Liver (tissue), 9 donors: ENCODE results near the gene UNC13B. TPM values are rescaled to one million over a fixed set of nuclear protein-coding genes. Genes with fewer than 3 reads are reported as not detected.

Experiments used
- DNase-seq: peaks from one replicate; pipeline ENCODE4 v3.0.0-alpha.2; 2017; ENCODE audit warnings: low spot score
- H3K27ac ChIP-seq, 2 donors: one replicate each; pipeline ENCODE4 v1.7.0; 2013; ENCODE audit warnings: inconsistent platforms in 2 of 2, low read length in 2 of 2, control low read depth in 1 of 2, low read depth in 1 of 2, mild to moderate bottlenecking in 1 of 2
- H3K27me3 ChIP-seq, 4 donors: one replicate each; pipeline versions ENCODE4 v1.6.1 to v1.7.0; 2013; ENCODE audit warnings: low read length in 3 of 4, inconsistent platforms in 1 of 4, mild to moderate bottlenecking in 1 of 4, moderate library complexity in 1 of 4; ENCODE audit not compliant: control insufficient read depth in 4 of 4, insufficient read depth in 4 of 4
- H3K36me3 ChIP-seq, 4 donors: one replicate each; pipeline versions ENCODE4 v1.6.1 to v1.7.0; 2013; ENCODE audit warnings: low read length in 3 of 4, mild to moderate bottlenecking in 3 of 4, low read depth in 1 of 4, moderate library complexity in 1 of 4; ENCODE audit not compliant: control insufficient read depth in 4 of 4, insufficient read depth in 3 of 4
- H3K4me1 ChIP-seq, 4 donors: one replicate each; pipeline versions ENCODE4 v1.6.1 to v1.7.0; 2013; ENCODE audit warnings: low read length in 3 of 4, mild to moderate bottlenecking in 3 of 4, moderate library complexity in 1 of 4; ENCODE audit not compliant: control insufficient read depth in 4 of 4, insufficient read depth in 4 of 4
- H3K4me3 ChIP-seq, 3 donors: one replicate each; pipeline versions ENCODE4 v1.6.1 to v1.7.0; 2013; ENCODE audit warnings: low read length in 3 of 3, control low read depth in 1 of 3, low read depth in 1 of 3, mild to moderate bottlenecking in 1 of 3
- H3K9ac ChIP-seq, 2 donors: one replicate each; pipeline ENCODE4 v1.7.0; 2013; ENCODE audit warnings: low read length in 2 of 2, mild to moderate bottlenecking in 2 of 2, moderate library complexity in 2 of 2, control low read depth in 1 of 2, low read depth in 1 of 2
- H3K9me3 ChIP-seq, 4 donors: one replicate each; pipeline versions ENCODE4 v1.6.1 to v1.7.0; 2013; ENCODE audit warnings: low read length in 3 of 4; ENCODE audit not compliant: control insufficient read depth in 4 of 4
- ATF3 ChIP-seq: IDR thresholded peaks from 2 replicates; pipeline ENCODE4 v1.6.1; 2016; ENCODE audit warnings: antibody characterized with exemption
- EGR1 ChIP-seq, 2 donors: IDR thresholded peaks; 2 replicates each; pipeline ENCODE4 v1.6.1; 2016 to 2018; ENCODE audit warnings: antibody characterized with exemption in 2 of 2, low read depth in 2 of 2
- GABPA ChIP-seq, 2 donors: IDR thresholded peaks in 1 of 2; conservative IDR thresholded peaks in 1 of 2; 2 replicates each; pipeline ENCODE4 v1.6.1; 2016; ENCODE audit warnings: antibody characterized with exemption in 2 of 2, mild to moderate bottlenecking in 1 of 2, moderate library complexity in 1 of 2
- HNF4G ChIP-seq: IDR thresholded peaks from 2 replicates; pipeline ENCODE4 v1.6.1; 2016; ENCODE audit warnings: antibody characterized with exemption
- JUND ChIP-seq, 2 donors: IDR thresholded peaks; 2 replicates each; pipeline ENCODE4 v1.6.1; 2016; ENCODE audit warnings: antibody characterized with exemption in 2 of 2
- RAD21 ChIP-seq, 2 donors: IDR thresholded peaks; 2 replicates each; pipeline ENCODE4 v1.6.1; 2016; ENCODE audit warnings: antibody characterized with exemption in 2 of 2, mild to moderate bottlenecking in 2 of 2
- RXRA ChIP-seq, 2 donors: IDR thresholded peaks; 2 replicates each; pipeline ENCODE4 v1.6.1; 2017 to 2018; ENCODE audit warnings: antibody characterized with exemption in 2 of 2, mild to moderate bottlenecking in 1 of 2
- SP1 ChIP-seq: IDR thresholded peaks from 2 replicates; pipeline ENCODE4 v1.6.1; 2018; ENCODE audit warnings: antibody characterized with exemption, mild to moderate bottlenecking
- TAF1 ChIP-seq: conservative IDR thresholded peaks from 2 replicates; pipeline ENCODE4 v1.6.1; 2016; ENCODE audit warnings: antibody characterized with exemption, mild to moderate bottlenecking
- ZBTB33 ChIP-seq: IDR thresholded peaks from 2 replicates; pipeline ENCODE4 v1.6.1; 2016; ENCODE audit warnings: antibody characterized with exemption
- WGBS: extraction: QIAGEN DNeasy Blood & Tissue Kit; methylation state at CpG from one replicate; pipeline ENCODE4 v1.1.7; 2013; 5-methylcytosine and 5-hydroxymethylcytosine counted together
- polyA plus RNA-seq, 2 donors: library from polyadenylated mRNA; stranded (reverse) in 1 of 2; unstranded in 1 of 2; fragments of 200-250 nt in 1 of 2; fragments of >200 nt in 1 of 2; fragmentation: Nextera tagmentation in 1 of 2; extraction: Ambion mirVana in 1 of 2; gene quantifications; one replicate each; pipeline versions ENCODE4 v1.2.1 to v1.2.3, GENCODE V29; 2013 to 2015
- total RNA-seq, 2 donors: library from RNA; depleted of rRNA; stranded (reverse); fragments of >200 nt; gene quantifications; one replicate each; pipeline ENCODE4 v1.2.3, GENCODE V29; 2014
- TF ChIP-seq, protein P1 (sequence below): IDR thresholded peaks from 2 replicates; pipeline ENCODE4 v1.6.1; 2016; ENCODE audit warnings: antibody characterized with exemption, mild to moderate bottlenecking
- TF ChIP-seq, protein P2 (sequence below): fragments of 150-350 bp; IDR thresholded peaks from 2 replicates; pipeline ENCODE4 v1.5.1; 2017; ENCODE audit warnings: improper control_type of control experiment, low read depth, low read length; ENCODE audit not compliant: missing input control
- donor health status: healthy.
- donor health status: healthy.
- donor health status: healthy.
- donor health status: healthy.
- donor health status: healthy.

The UNC13B gene
- total and polyA plus RNA-seq, 4 donors = 5.5 to 25.7 (median 11.9) TPM

DNA sequence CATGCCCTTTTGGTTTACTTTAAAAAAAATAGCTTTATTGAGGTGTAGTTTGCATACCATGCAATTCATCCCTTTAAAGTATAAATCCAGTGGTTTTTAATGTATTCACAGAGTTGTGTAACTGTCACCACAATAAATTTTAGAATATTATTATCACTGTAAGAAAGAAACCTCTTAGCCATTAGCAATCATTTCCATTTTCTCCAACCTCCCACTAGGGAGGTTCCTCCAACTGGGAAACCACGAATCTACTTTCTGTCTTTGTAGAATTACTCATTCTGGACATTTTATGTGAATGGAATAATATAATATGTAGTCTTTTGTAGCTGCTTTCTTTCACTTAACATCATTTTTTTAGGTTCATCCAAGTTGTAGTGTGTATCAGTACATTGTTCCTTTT is 43.5 kb downstream of the UNC13B start:
- H3K27ac ChIP-seq = no peak overlapping the region
- no peak overlapping the region for H3K9ac ChIP-seq
- no peak for TF ChIP-seq HNF4G
- no peak for TF ChIP-seq JUND (IDR thresholded peaks at IDR 0.05)
- WGBS = 88% methylated on average over 1 of the region's 1 CpG
- H3K4me3 ChIP-seq = no peak overlapping the region
- H3K9me3 ChIP-seq = peaks cover 0 to 9% (median 6%) of the 10 kb centered on the region in 4 donors
- no peaks in the 10 kb centered on the region for H3K4me1 ChIP-seq
- DNase-seq = no peak
- peaks cover 0 to 2% (median 0%) of the 10 kb centered on the region in 4 donors for H3K36me3 ChIP-seq
- no peaks in the 10 kb centered on the region for H3K27me3 ChIP-seq

GRCh38 chr9:35211854-35212253 is 50.0 kb downstream of the UNC13B start:
- Histone ChIP-seq H3K9ac (no peak overlapping the region), H3K4me1 (no peaks in the 10 kb centered on the region), H3K27ac (no peak overlapping the region), H3K27me3 (no peaks in the 10 kb centered on the region), H3K4me3 (no peak overlapping the region), H3K9me3 (no peaks in the 10 kb centered on the region), H3K36me3 (no peaks in the 10 kb centered on the region)
- DNase-seq = no peak
- TF ChIP-seq GABPA (IDR thresholded peaks at IDR 0.05 in 1 of 2, conservative IDR thresholded peaks at IDR 0.05 in 1 of 2) (no peak), RXRA (IDR thresholded peaks at IDR 0.05) (no peak), ZBTB33 (no peak), RAD21 (IDR thresholded peaks at IDR 0.05) (no peak), ATF3 (no peak), SP1 (no peak), TAF1 (no peak), HNF4G (no peak), EGR1 (IDR thresholded peaks at IDR 0.05; ENCODE audit: low read depth in 2 of 2) (no peak)
- TF ChIP-seq, protein P1, sequence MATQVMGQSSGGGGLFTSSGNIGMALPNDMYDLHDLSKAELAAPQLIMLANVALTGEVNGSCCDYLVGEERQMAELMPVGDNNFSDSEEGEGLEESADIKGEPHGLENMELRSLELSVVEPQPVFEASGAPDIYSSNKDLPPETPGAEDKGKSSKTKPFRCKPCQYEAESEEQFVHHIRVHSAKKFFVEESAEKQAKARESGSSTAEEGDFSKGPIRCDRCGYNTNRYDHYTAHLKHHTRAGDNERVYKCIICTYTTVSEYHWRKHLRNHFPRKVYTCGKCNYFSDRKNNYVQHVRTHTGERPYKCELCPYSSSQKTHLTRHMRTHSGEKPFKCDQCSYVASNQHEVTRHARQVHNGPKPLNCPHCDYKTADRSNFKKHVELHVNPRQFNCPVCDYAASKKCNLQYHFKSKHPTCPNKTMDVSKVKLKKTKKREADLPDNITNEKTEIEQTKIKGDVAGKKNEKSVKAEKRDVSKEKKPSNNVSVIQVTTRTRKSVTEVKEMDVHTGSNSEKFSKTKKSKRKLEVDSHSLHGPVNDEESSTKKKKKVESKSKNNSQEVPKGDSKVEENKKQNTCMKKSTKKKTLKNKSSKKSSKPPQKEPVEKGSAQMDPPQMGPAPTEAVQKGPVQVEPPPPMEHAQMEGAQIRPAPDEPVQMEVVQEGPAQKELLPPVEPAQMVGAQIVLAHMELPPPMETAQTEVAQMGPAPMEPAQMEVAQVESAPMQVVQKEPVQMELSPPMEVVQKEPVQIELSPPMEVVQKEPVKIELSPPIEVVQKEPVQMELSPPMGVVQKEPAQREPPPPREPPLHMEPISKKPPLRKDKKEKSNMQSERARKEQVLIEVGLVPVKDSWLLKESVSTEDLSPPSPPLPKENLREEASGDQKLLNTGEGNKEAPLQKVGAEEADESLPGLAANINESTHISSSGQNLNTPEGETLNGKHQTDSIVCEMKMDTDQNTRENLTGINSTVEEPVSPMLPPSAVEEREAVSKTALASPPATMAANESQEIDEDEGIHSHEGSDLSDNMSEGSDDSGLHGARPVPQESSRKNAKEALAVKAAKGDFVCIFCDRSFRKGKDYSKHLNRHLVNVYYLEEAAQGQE = no peak
- TF ChIP-seq, protein P2, sequence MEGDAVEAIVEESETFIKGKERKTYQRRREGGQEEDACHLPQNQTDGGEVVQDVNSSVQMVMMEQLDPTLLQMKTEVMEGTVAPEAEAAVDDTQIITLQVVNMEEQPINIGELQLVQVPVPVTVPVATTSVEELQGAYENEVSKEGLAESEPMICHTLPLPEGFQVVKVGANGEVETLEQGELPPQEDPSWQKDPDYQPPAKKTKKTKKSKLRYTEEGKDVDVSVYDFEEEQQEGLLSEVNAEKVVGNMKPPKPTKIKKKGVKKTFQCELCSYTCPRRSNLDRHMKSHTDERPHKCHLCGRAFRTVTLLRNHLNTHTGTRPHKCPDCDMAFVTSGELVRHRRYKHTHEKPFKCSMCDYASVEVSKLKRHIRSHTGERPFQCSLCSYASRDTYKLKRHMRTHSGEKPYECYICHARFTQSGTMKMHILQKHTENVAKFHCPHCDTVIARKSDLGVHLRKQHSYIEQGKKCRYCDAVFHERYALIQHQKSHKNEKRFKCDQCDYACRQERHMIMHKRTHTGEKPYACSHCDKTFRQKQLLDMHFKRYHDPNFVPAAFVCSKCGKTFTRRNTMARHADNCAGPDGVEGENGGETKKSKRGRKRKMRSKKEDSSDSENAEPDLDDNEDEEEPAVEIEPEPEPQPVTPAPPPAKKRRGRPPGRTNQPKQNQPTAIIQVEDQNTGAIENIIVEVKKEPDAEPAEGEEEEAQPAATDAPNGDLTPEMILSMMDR = no peak
- 97% methylated on average over 4 of the region's 4 CpGs for WGBS
